ENCODE measurements around the gene PMM1.

DNA sequence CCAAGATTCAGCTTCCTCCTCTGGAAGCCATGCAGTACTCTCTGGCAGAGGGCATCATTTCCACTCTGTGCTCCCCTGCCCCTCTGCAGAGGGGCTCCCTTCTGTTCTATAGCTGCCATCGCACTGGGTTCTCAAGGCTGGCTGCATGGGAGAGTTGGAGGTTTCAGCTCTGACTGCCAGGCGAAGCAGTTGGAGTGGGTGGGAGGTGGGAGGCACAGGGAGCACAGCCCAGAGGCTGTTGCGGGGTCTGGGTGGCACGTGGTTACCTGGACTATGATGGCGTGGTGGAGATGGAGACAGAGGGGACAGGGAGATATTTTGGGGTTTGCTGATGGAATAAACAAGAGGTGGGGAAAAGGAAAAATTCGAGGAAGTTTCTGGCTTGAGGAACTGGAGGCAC is 4.8 kb downstream of the PMM1 start:
- TF ChIP-seq, protein P1, sequence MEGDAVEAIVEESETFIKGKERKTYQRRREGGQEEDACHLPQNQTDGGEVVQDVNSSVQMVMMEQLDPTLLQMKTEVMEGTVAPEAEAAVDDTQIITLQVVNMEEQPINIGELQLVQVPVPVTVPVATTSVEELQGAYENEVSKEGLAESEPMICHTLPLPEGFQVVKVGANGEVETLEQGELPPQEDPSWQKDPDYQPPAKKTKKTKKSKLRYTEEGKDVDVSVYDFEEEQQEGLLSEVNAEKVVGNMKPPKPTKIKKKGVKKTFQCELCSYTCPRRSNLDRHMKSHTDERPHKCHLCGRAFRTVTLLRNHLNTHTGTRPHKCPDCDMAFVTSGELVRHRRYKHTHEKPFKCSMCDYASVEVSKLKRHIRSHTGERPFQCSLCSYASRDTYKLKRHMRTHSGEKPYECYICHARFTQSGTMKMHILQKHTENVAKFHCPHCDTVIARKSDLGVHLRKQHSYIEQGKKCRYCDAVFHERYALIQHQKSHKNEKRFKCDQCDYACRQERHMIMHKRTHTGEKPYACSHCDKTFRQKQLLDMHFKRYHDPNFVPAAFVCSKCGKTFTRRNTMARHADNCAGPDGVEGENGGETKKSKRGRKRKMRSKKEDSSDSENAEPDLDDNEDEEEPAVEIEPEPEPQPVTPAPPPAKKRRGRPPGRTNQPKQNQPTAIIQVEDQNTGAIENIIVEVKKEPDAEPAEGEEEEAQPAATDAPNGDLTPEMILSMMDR (IDR thresholded peaks at IDR 0.05 in 4 of 5, conservative IDR thresholded peaks at IDR 0.05 in 1 of 5) = no peak
- no peak for TF ChIP-seq POLR2A (IDR thresholded peaks at IDR 0.05)

Data from gastrocnemius medialis (tissue), 4 donors.